ENCODE data around the gene E2F1.

E2F1 gene

GRCh38 chr20:33672426-33673113 lies 13.6 kb downstream of the E2F1 start:
- no peak for DNase-seq (ENCODE audit: low read depth in 2 of 2)

DNA sequence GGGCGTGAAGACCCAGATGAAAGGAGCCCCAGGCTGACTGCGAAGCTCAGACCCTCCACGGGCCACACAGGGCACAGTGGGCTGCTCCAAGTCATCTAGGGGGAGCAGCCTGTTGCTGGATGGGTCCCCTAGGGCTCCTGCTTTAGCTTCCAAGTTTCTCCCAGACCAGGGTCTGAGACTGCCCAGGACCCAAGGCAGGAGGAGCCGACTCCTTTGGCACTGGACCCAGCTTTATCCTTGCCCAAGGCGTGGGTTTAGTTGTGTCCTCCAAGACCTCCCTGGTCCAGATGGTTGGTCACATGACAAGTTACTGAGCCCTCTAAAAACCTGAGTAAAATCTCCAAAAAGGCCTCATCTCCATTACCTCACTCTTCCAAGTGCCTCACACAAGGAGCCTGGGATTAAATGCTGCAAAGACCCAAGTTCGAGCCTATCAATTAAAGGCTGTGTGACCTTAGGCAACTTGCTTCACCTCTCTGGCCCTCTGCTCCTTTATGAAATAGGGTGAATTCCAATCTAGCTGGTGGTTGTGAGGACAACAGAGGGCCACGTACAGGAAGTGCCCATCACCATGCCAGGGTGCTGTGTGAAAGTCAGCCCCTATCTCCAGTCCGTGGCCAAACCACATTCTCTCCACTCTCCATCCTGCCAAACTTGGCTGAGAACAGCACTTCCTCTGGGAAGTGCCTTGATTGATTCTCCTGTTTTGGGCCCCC lies 14.5 kb downstream of the E2F1 start:
- DNase-seq (ENCODE audit: low read depth in 2 of 2) = no peak

- no peak for DNase-seq (ENCODE audit: low read depth in 2 of 2)
Measured at GRCh38 chr20:33670715-33671499, 15.3 kb downstream of the E2F1 start.

GRCh38 chr20:33669873-33670640 lies 16.1 kb downstream of the E2F1 start:
- no peak for DNase-seq (ENCODE audit: low read depth in 2 of 2)

GRCh38 chr20:33669224-33669623 lies 17.0 kb downstream of the E2F1 start:
- no peak for DNase-seq (ENCODE audit: low read depth in 2 of 2)

DNA sequence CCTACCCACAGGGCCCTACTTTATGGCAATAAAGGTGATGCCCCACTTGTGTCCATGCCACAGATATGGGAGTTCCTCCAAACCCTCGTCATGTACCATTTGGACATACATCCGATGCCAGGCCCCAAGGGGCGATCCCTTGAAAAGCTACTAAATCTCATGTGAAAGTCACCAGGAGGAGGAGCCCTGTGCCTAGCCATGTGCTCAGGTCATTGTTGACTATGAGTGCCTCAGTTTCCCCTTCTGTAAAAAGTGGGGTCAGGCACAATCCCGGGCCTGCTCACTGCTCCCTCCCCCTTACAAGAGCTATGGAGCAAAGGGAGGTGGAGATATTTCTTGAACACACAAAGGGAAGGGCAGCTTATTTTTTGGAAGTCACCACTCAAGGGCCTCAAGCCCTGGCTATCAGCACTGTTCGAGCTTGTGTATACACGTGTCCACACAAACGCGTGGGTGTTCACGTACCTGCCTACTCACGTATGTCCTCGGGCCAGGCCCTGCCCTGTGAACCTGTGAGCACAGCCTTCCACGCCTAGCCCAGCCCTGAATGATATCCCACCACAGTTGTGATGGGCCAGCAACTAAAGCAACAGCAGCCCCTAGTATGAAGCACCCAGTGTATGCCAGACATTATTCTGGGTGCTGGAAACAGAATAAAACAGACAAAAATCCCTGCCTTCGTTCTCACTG lies 17.6 kb downstream of the E2F1 start:
- no peak for DNase-seq (ENCODE audit: low read depth in 2 of 2)

DNA sequence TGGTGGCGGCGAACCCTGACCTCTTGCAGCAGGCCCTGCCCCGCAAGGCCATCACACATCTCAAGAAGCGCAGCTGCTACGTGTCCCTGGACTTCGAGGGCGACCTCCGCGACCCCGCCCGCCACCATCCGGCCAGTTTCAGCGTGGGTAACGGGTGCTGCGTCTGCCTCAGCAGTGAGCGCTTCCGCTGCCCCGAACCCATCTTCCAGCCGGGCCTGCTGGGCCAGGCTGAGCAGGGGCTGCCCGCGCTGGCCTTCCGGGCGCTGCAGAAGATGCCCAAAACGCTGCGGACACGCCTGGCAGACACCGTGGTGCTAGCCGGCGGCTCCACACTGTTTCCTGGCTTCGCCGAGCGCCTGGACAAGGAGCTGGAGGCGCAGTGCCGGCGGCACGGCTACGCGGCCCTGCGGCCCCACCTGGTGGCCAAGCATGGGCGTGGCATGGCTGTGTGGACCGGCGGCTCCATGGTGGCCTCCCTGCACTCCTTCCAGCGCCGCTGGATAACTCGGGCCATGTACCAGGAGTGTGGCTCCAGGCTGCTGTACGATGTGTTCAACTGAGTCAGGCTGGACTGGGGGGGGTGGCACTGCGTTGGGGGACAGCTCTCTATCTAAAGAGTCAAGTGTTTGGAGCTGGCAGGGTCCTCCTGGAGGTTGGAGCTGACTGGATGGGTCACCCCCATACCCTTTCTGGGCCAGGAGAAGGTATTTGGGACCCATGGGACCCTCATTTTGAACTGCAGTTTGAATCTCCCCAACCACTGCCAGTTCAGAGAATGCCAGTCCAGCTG lies 18.3 kb downstream of the E2F1 start:
- peak; percentile 45 to 50 for DNase-seq (ENCODE audit: low read depth in 2 of 2)

DNA sequence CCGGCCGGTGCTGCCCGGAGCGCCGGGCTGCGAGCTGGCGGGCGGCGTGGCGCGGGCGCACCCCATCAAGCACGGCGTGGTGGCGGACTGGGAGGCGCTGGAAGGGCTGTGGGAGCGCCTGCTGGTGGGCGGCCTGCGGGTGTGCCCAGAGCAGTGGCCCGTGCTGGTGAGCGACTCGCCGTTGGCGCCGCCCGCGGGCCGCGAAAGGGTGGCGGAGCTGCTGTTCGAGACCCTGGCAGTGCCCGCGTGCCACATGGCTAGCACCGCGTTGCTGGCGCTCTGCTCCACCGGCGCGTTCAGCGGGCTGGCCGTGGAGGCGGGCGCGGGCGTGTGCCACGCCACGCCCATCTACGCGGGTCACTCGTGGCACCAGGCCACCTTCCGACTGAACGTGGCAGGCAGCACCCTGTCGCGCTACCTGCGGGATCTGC lies 18.9 kb downstream of the E2F1 start:
- DNase-seq (ENCODE audit: low read depth in 2 of 2) = no peak

GRCh38 chr20:33666293-33667244 lies 19.6 kb downstream of the E2F1 start, which contains the start of gene ACTL10:
Gene ACTL10 (plus strand): TSS chr20:33666943. CDS start chr20:33667498, 555 bp downstream.
- peak; percentile 34 to 70 for DNase-seq (ENCODE audit: low read depth in 2 of 2)

DNA sequence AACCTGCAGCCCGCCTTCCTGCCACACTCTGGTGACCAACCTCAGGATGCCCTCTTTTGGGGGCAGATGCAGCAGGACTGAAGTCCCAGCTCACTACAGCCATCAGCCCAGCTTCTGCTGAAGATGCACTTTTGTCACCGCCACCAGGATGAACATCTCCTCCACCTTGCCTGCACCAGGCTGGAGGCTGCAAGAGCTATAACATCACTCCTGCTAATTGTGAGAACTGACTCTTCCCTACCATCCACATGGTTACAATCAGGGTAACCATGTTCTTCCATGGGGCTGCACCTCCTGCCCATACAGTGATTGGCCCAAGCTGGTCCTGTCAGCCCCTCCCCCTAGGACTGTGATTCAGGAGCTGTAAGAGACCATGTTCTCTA lies 21.4 kb downstream of the E2F1 start:
- DNase-seq (ENCODE audit: low read depth in 2 of 2) = no peak

- DNase-seq (ENCODE audit: low read depth in 2 of 2) = no peak
Measured at GRCh38 chr20:33664085-33664761, 22.0 kb downstream of the E2F1 start.

- peak; percentile 51 to 63 for DNase-seq (ENCODE audit: low read depth in 2 of 2)
Measured at GRCh38 chr20:33663161-33664084, 22.8 kb downstream of the E2F1 start.

GRCh38 chr20:33662172-33662571 lies 24.0 kb downstream of the E2F1 start, which contains the start of gene C20orf144:
Gene C20orf144 (plus strand): TSS chr20:33662327. CDS start chr20:33662346, 19 bp downstream.
- no peak for DNase-seq (ENCODE audit: low read depth in 2 of 2)

DNA sequence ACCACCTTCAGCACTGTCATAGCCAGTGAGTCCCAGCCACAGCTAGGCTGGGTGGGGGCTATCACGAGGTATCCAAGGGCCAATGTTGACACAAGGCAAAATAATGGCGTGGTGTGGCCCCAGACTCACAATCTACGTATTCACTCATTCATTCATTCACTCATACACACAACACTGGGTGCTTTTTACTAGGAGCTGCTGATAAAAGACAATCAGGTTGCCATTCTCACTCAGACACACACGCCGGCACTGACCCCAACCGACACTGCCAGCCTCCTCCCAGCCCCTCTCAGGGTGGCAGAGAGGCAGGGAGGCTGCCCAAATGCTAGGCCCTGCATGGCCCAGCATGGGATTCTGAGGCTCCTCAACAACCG lies 25.5 kb downstream of the E2F1 start:
- no peak for DNase-seq (ENCODE audit: low read depth in 2 of 2)

GRCh38 chr20:33660035-33660684 lies 26.0 kb downstream of the E2F1 start:
- DNase-seq (ENCODE audit: low read depth in 2 of 2) = no peak

DNA sequence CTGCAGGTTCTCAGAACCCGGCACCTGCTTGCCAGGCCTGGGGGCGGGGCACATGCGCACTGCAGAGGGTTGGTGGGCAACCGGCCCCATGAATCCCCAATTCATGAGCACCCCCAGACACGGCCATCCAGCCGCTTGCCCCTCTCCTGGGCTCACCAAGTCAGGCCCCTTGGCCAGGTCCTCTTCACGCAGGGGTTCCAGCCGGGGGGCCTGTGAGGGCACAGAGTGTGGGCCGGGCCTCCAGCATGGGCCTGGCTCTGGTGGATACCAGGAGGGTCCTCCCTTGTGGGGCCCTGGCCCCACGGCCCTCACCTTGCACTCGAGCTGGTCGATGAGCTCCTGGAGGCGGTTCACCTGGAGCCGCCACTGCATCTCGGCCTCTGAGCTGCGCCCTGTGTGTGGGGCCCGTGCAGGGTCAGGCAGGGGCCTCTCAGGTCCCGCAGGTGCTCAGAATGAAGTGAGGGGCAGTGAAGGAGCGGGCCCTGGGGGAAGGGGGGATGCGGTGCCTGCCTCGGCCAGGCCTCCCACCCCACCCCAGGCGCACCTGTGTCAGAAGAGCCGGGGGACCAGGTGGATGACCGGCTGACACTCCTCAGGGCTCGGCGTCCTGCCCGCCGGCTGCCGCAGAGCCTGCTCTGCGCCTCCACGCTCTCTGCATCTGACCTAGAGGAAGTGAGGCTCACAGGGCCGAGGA lies 26.7 kb downstream of the E2F1 start:
- DNase-seq (ENCODE audit: low read depth in 2 of 2) = no peak

Measured in stimulated activated CD4-positive, alpha-beta T cell treated with anti-CD3 and anti-CD28 coated beads, Interleukin-1b, Interleukin-23, amount 100 ng/mL, for 1 hour (primary cell).